Measurements from ENCODE around the gene TRPC6.

TRPC6 gene

DNA sequence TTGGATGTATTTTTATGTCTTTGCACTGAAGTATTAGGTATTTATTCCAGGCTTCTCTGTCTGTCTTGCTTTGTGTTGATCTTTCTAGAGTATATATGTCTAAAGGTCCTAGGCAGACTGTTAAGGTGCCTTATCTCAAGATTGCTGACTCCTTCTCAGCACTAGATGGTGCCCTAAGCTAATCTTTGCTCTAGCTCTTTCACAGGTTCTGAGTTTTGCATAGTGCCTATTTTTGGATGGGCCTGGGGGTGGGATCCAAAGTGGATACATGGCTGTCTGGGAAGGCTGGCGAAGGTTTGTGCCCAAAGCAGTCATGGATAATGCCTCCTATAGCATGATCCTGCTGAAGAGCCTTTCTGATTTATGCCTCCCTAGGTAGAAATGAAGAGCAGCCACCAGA, 154.9 kb downstream of the TRPC6 start:
- peak; percentile 55 for TF ChIP-seq CTCF (conservative IDR thresholded peaks at IDR 0.05; ENCODE audit: low read depth, low read length)
- H3K4me3 ChIP-seq (ENCODE audit: low read length), result no peak overlapping the region
- DNase-seq (ENCODE audit: low read depth), result no peak

GRCh38 chr11:101407324-101407723, 176.5 kb downstream of the TRPC6 start:
- no peak overlapping the region for H3K4me3 ChIP-seq (ENCODE audit: low read length)
- no peak for DNase-seq (ENCODE audit: low read depth)
- no peak for TF ChIP-seq CTCF (conservative IDR thresholded peaks at IDR 0.05; ENCODE audit: low read depth, low read length)

All from retinal pigment epithelial cell (primary cell).